ENCODE measurements around the gene ANO9.

The ANO9 gene

GRCh38 chr11:459511-460220 is 17.9 kb upstream of the ANO9 start:
- no peak overlapping the region for H2AK5ac ChIP-seq (ENCODE audit: low read length, severe bottlenecking)
- H4K8ac ChIP-seq (ENCODE audit: low read length), result no peak overlapping the region
- 96% methylated on average over 24 of the region's 24 CpGs for WGBS

DNA sequence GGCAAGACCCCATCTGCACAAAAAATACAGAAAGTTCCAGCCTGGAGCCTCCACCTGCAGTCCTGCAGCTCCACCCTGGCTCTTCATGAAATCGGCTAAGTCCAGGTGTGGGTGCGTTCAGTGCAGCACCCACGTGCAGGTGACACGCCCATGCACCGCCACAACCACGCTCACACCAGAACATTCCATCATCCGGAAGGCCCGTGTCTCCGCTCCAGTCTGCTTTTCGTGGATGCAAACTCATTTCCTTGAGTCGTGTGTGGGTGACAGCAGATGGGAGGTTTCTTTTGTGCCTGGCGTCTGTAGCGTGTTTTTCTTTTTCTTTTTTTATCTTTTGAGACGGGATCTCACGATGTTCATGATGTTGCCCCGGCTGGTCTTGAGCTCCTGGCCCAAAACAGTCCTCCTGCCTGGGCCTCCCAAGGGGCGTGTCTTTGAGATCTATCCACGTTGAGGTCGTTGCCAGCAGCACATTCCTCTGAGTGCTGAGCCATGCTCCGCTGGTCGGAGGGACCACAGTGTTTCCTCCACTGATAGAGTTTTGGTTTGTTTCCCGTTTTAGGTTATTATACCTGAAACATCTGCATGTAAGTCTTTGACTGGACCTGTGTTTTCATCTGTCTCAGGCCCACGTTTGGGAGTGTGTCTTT is 15.4 kb upstream of the ANO9 start:
- DNase-seq, result no peak

More at GRCh38 chr11:459511-460220, 17.9 kb upstream of the ANO9 start:
- Histone ChIP-seq H2BK5ac (ENCODE audit: low read depth, low read length, poor library complexity, severe bottlenecking) (no peak overlapping the region), H3K36me3 (ENCODE audit: control insufficient read depth in 1 of 2, insufficient read depth in 2 of 2, low read depth in 1 of 2, low read length in 2 of 2) (peaks cover 28 to 55% of the 10 kb centered on the region in 2 experiments), H2BK15ac (ENCODE audit: low read depth, poor library complexity, severe bottlenecking) (peak overlapping the region; percentile 68), H3K27ac (ENCODE audit: low read length, poor library complexity, severe bottlenecking) (no peak overlapping the region), H3K4me1 (ENCODE audit: control insufficient read depth, insufficient read depth, low read depth, low read length) (peaks cover 42% of the 10 kb centered on the region), H3K9me3 (ENCODE audit: control insufficient read depth, low read length) (no peaks in the 10 kb centered on the region), H2BK12ac (ENCODE audit: low read length in 2 of 2) (no peak overlapping the region), H3K27me3 (ENCODE audit: control insufficient read depth in 1 of 2, insufficient read depth in 1 of 2, low read length in 2 of 2) (no peaks in the 10 kb centered on the region), H3K4ac (ENCODE audit: low read depth in 1 of 2, low read length in 2 of 2) (no peak overlapping the region), H2AFZ (ENCODE audit: low read depth, low read length) (no peak overlapping the region), H3K4me3 (ENCODE audit: insufficient read depth in 1 of 2, low read depth in 1 of 2, low read length in 2 of 2) (no peak overlapping the region), H3K18ac (ENCODE audit: low read depth in 1 of 2, low read length in 2 of 2) (no peak overlapping the region), H3K4me2 (ENCODE audit: low read length, poor library complexity, severe bottlenecking) (no peak overlapping the region), H3K23ac (ENCODE audit: low read length in 2 of 2) (no peak overlapping the region), H2BK120ac (ENCODE audit: low read depth, low read length) (no peak overlapping the region), H4K91ac (ENCODE audit: low read length) (no peak overlapping the region), H3K79me1 (replicated peaks; ENCODE audit: low read length, poor library complexity, severe bottlenecking) (peaks cover 35% of the 10 kb centered on the region), H3K14ac (ENCODE audit: low read length in 2 of 2) (no peak overlapping the region), H3K9ac (ENCODE audit: low read length) (no peak overlapping the region)
- DNase-seq, result no peak

GRCh38 chr11:456533-456932 is 14.7 kb upstream of the ANO9 start:
- Histone ChIP-seq H2BK12ac (ENCODE audit: low read length in 2 of 2) (no peak overlapping the region), H3K4me1 (ENCODE audit: control insufficient read depth, insufficient read depth, low read depth, low read length) (peaks cover 46% of the 10 kb centered on the region), H2AK5ac (ENCODE audit: low read length, severe bottlenecking) (no peak overlapping the region), H3K4ac (ENCODE audit: low read depth in 1 of 2, low read length in 2 of 2) (no peak overlapping the region), H3K4me2 (ENCODE audit: low read length, poor library complexity, severe bottlenecking) (no peak overlapping the region), H3K36me3 (ENCODE audit: control insufficient read depth in 1 of 2, insufficient read depth in 2 of 2, low read depth in 1 of 2, low read length in 2 of 2) (peaks cover 38 to 64% of the 10 kb centered on the region in 2 experiments), H3K9me3 (ENCODE audit: control insufficient read depth, low read length) (no peaks in the 10 kb centered on the region), H2BK5ac (ENCODE audit: low read depth, low read length, poor library complexity, severe bottlenecking) (no peak overlapping the region), H3K14ac (ENCODE audit: low read length in 2 of 2) (no peak overlapping the region), H3K27me3 (ENCODE audit: control insufficient read depth in 1 of 2, insufficient read depth in 1 of 2, low read length in 2 of 2) (no peaks in the 10 kb centered on the region), H3K18ac (ENCODE audit: low read depth in 1 of 2, low read length in 2 of 2) (no peak overlapping the region), H3K9ac (ENCODE audit: low read length) (no peak overlapping the region), H2BK120ac (ENCODE audit: low read depth, low read length) (no peak overlapping the region), H3K79me1 (replicated peaks; ENCODE audit: low read length, poor library complexity, severe bottlenecking) (peaks cover 35% of the 10 kb centered on the region), H2AFZ (ENCODE audit: low read depth, low read length) (no peak overlapping the region), H3K23ac (ENCODE audit: low read length in 2 of 2) (no peak overlapping the region), H4K8ac (ENCODE audit: low read length) (no peak overlapping the region), H3K27ac (ENCODE audit: low read length, poor library complexity, severe bottlenecking) (no peak overlapping the region), H2BK15ac (ENCODE audit: low read depth, poor library complexity, severe bottlenecking) (no peak overlapping the region), H4K91ac (ENCODE audit: low read length) (no peak overlapping the region), H3K4me3 (ENCODE audit: insufficient read depth in 1 of 2, low read depth in 1 of 2, low read length in 2 of 2) (no peak overlapping the region)
- 87% methylated on average over 7 of the region's 7 CpGs for WGBS
- DNase-seq, result no peak

More for the DNA sequence above, 15.4 kb upstream of the ANO9 start:
- no peak overlapping the region for H4K8ac ChIP-seq (ENCODE audit: low read length)
- H2BK15ac ChIP-seq (ENCODE audit: low read depth, poor library complexity, severe bottlenecking), result no peak overlapping the region
- H3K36me3 ChIP-seq (ENCODE audit: control insufficient read depth in 1 of 2, insufficient read depth in 2 of 2, low read depth in 1 of 2, low read length in 2 of 2), result peaks cover 43 to 64% of the 10 kb centered on the region in 2 experiments
- WGBS, result 88% methylated on average over 21 of the region's 23 CpGs
- peaks cover 46% of the 10 kb centered on the region for H3K4me1 ChIP-seq (ENCODE audit: control insufficient read depth, insufficient read depth, low read depth, low read length)
- H3K14ac ChIP-seq (ENCODE audit: low read length in 2 of 2), result no peak overlapping the region
- no peak overlapping the region for H2BK5ac ChIP-seq (ENCODE audit: low read depth, low read length, poor library complexity, severe bottlenecking)
- no peak overlapping the region for H3K4ac ChIP-seq (ENCODE audit: low read depth in 1 of 2, low read length in 2 of 2)
- no peak overlapping the region for H2BK120ac ChIP-seq (ENCODE audit: low read depth, low read length)
- peaks cover 36% of the 10 kb centered on the region for H3K79me1 ChIP-seq (replicated peaks; ENCODE audit: low read length, poor library complexity, severe bottlenecking)
- no peak overlapping the region for H3K4me3 ChIP-seq (ENCODE audit: insufficient read depth in 1 of 2, low read depth in 1 of 2, low read length in 2 of 2)
- no peak overlapping the region for H2AFZ ChIP-seq (ENCODE audit: low read depth, low read length)
- H3K27me3 ChIP-seq (ENCODE audit: control insufficient read depth in 1 of 2, insufficient read depth in 1 of 2, low read length in 2 of 2), result no peaks in the 10 kb centered on the region
- H3K23ac ChIP-seq (ENCODE audit: low read length in 2 of 2), result no peak overlapping the region
- H3K9ac ChIP-seq (ENCODE audit: low read length), result no peak overlapping the region
- H2AK5ac ChIP-seq (ENCODE audit: low read length, severe bottlenecking), result no peak overlapping the region
- H3K9me3 ChIP-seq (ENCODE audit: control insufficient read depth, low read length), result no peaks in the 10 kb centered on the region
- no peak overlapping the region for H4K91ac ChIP-seq (ENCODE audit: low read length)
- no peak overlapping the region for H3K27ac ChIP-seq (ENCODE audit: low read length, poor library complexity, severe bottlenecking)
- no peak overlapping the region for H3K4me2 ChIP-seq (ENCODE audit: low read length, poor library complexity, severe bottlenecking)
- H2BK12ac ChIP-seq (ENCODE audit: low read length in 2 of 2), result no peak overlapping the region
- H3K18ac ChIP-seq (ENCODE audit: low read depth in 1 of 2, low read length in 2 of 2), result no peak overlapping the region

GRCh38 chr11:455566-456147 is 13.8 kb upstream of the ANO9 start:
- Histone ChIP-seq H3K4me2 (ENCODE audit: low read length, poor library complexity, severe bottlenecking) (no peak overlapping the region), H2AFZ (ENCODE audit: low read depth, low read length) (no peak overlapping the region), H2BK5ac (ENCODE audit: low read depth, low read length, poor library complexity, severe bottlenecking) (no peak overlapping the region), H3K4me3 (ENCODE audit: insufficient read depth in 1 of 2, low read depth in 1 of 2, low read length in 2 of 2) (no peak overlapping the region), H3K9me3 (ENCODE audit: control insufficient read depth, low read length) (no peaks in the 10 kb centered on the region), H2BK12ac (ENCODE audit: low read length in 2 of 2) (no peak overlapping the region), H2AK5ac (ENCODE audit: low read length, severe bottlenecking) (no peak overlapping the region), H2BK15ac (ENCODE audit: low read depth, poor library complexity, severe bottlenecking) (peak overlapping the region; percentile 46), H3K4me1 (ENCODE audit: control insufficient read depth, insufficient read depth, low read depth, low read length) (peaks cover 45% of the 10 kb centered on the region), H3K79me1 (replicated peaks; ENCODE audit: low read length, poor library complexity, severe bottlenecking) (peaks cover 38% of the 10 kb centered on the region), H3K36me3 (ENCODE audit: control insufficient read depth in 1 of 2, insufficient read depth in 2 of 2, low read depth in 1 of 2, low read length in 2 of 2) (peaks cover 29 to 59% of the 10 kb centered on the region in 2 experiments), H4K8ac (ENCODE audit: low read length) (no peak overlapping the region), H3K27ac (ENCODE audit: low read length, poor library complexity, severe bottlenecking) (no peak overlapping the region), H3K18ac (ENCODE audit: low read depth in 1 of 2, low read length in 2 of 2) (no peak overlapping the region), H4K91ac (ENCODE audit: low read length) (no peak overlapping the region), H2BK120ac (ENCODE audit: low read depth, low read length) (no peak overlapping the region), H3K14ac (ENCODE audit: low read length in 2 of 2) (no peak overlapping the region), H3K9ac (ENCODE audit: low read length) (no peak overlapping the region), H3K27me3 (ENCODE audit: control insufficient read depth in 1 of 2, insufficient read depth in 1 of 2, low read length in 2 of 2) (no peaks in the 10 kb centered on the region), H3K23ac (ENCODE audit: low read length in 2 of 2) (no peak overlapping the region), H3K4ac (ENCODE audit: low read depth in 1 of 2, low read length in 2 of 2) (no peak overlapping the region)
- no peak for DNase-seq
- 93% methylated on average over 20 of the region's 23 CpGs for WGBS

Data from mesenchymal stem cell (in vitro differentiated cells and primary cell).